HCT116 (cell line): ENCODE results near the gene PRKG1. TPM values are rescaled to one million over a fixed set of nuclear protein-coding genes. Genes with fewer than 3 reads are reported as not detected.

Experiments used
- ATAC-seq: fragments of 200-7000 bp; cut with Tn5 transposase; 2 replicates; pipeline ENCODE4 v1.9.1; 2020; ENCODE audit warnings: mild to moderate bottlenecking, moderate library complexity
- BruUV-seq: library from RNA; stranded (reverse); fragments of 400-500 nt; replicated peaks from 2 replicates; lab custom pipeline; 2021; lab: Mats Ljungman, UMichigan
- CTCF ChIA-PET: fragments of 300-600 bp; sonication (Branson Sonifier 250); formaldehyde crosslinking; loops from one replicate; lab custom pipeline; 2021; ENCODE audit warnings: antibody characterized with exemption; lab: Charles Lee
- POLR2A ChIA-PET: fragments of 300-600, 350-600 bp; sonication (Branson Sonifier 250); formaldehyde crosslinking; loops from one replicate; lab custom pipeline; 2021; ENCODE audit warnings: antibody characterized with exemption; lab: Charles Lee
- RAD21 ChIA-PET, 2 experiments: fragments of 300-600 bp; sonication (Branson Sonifier 250); formaldehyde crosslinking; loops; one replicate each; lab custom pipeline; 2023; ENCODE audit warnings: low total read pairs in 2 of 2; ENCODE audit not compliant: uncharacterized antibody in 2 of 2, unreplicated experiment in 2 of 2, low non-redundant PET in 1 of 2; lab: Charles Lee
- DNase-seq: peaks from one replicate; pipeline ENCODE4 v3.0.0-alpha.2; 2010; ENCODE audit warnings: low read depth, low spot score
- H2AFZ ChIP-seq: fragments of 200-600 bp; shearing (Covaris generic), sonication (generic); 2 replicates; pipeline ENCODE4 v1.6.1; 2017; ENCODE audit warnings: low read depth, mixed run types, mixed read lengths, antibody characterized with exemption, low read length; ENCODE audit not compliant: poor library complexity, severe bottlenecking
- H3K27ac ChIP-seq: 2 replicates; pipeline ENCODE4 v1.5.1; 2012; ENCODE audit warnings: low read depth, low read length
- H3K27me3 ChIP-seq: fragments of 200-600 bp; sonication (generic); 2 replicates; pipeline ENCODE4 v1.6.1; 2016; ENCODE audit warnings: mixed run types, low read length, mixed read lengths; ENCODE audit not compliant: insufficient read depth
- H3K36me3 ChIP-seq, 2 experiments: fragments of 200-500 bp in 1 of 2; fragments of 200-600 bp in 1 of 2; sonication (Bioruptor generic) in 1 of 2; sonication (generic) in 1 of 2; 2 replicates each; pipeline versions ENCODE4 v1.5.1 to v1.6.1; 2014 to 2016; ENCODE audit warnings: low read length in 2 of 2, inconsistent platforms in 1 of 2, mixed read lengths in 1 of 2, mixed run types in 1 of 2; ENCODE audit not compliant: insufficient read depth in 2 of 2, control insufficient read depth in 1 of 2
- H3K4me1 ChIP-seq, 2 experiments: fragments of 200-600 bp in 1 of 2; sonication (generic) in 1 of 2; 2 replicates each; pipeline versions ENCODE4 v1.5.1 to v1.6.1; 2012 to 2017; ENCODE audit warnings: low read length in 2 of 2, inconsistent platforms in 1 of 2, mild to moderate bottlenecking in 1 of 2, mixed read lengths in 1 of 2, mixed run types in 1 of 2, moderate library complexity in 1 of 2; ENCODE audit not compliant: insufficient read depth in 2 of 2, control insufficient read depth in 1 of 2
- H3K4me2 ChIP-seq: fragments of 200-600 bp; sonication (generic); 2 replicates; pipeline ENCODE4 v1.6.1; 2017; ENCODE audit warnings: mixed run types, low read length, mixed read lengths
- H3K4me3 ChIP-seq, 2 experiments: fragments of 200-600 bp in 1 of 2; sonication (generic) in 1 of 2; replicated peaks in 1 of 2; 2 replicates each; pipeline ENCODE4 v1.5.1; 2011 to 2016; ENCODE audit warnings: low read length in 2 of 2, control low read depth in 1 of 2, low read depth in 1 of 2, mild to moderate bottlenecking in 1 of 2, mixed read lengths in 1 of 2, mixed run types in 1 of 2
- H3K79me2 ChIP-seq: fragments of 200-600 bp; sonication (generic); 2 replicates; pipeline ENCODE4 v1.6.1; 2017; ENCODE audit warnings: mild to moderate bottlenecking, mixed run types, low read length, moderate library complexity, mixed read lengths; ENCODE audit not compliant: insufficient read depth
- H3K9ac ChIP-seq: fragments of 200-600 bp; sonication (generic); 2 replicates; pipeline ENCODE4 v1.6.1; 2016; ENCODE audit warnings: low read length, mixed read lengths
- H3K9me2 ChIP-seq: fragments of 200-600 bp; sonication (generic), shearing (Covaris generic); 2 replicates; pipeline ENCODE4 v1.6.1; 2017; ENCODE audit warnings: mixed run types, mild to moderate bottlenecking, moderate library complexity; ENCODE audit not compliant: insufficient read depth
- H3K9me3 ChIP-seq, 2 experiments: fragments of 200-500 bp in 1 of 2; fragments of 200-600 bp in 1 of 2; sonication (Bioruptor generic) in 1 of 2; sonication (generic) in 1 of 2; 2 replicates each; pipeline ENCODE4 v1.6.1; 2014 to 2017; ENCODE audit warnings: low read length in 2 of 2, mixed read lengths in 2 of 2, inconsistent platforms in 1 of 2, low read depth in 1 of 2, mild to moderate bottlenecking in 1 of 2, mixed run types in 1 of 2, moderate library complexity in 1 of 2; ENCODE audit not compliant: control insufficient read depth in 1 of 2, insufficient read depth in 1 of 2
- H4K20me1 ChIP-seq: fragments of 200-600 bp; sonication (generic), shearing (Covaris generic); 2 replicates; pipeline ENCODE4 v1.6.1; 2017; ENCODE audit warnings: mixed run types, mild to moderate bottlenecking, moderate library complexity; ENCODE audit not compliant: insufficient read depth
- ATF3 ChIP-seq: IDR thresholded peaks from 2 replicates; pipeline ENCODE4 v1.6.1; 2012
- CBX3 ChIP-seq: IDR thresholded peaks from 2 replicates; pipeline ENCODE4 v1.6.1; 2012; ENCODE audit warnings: low read depth
- CEBPB ChIP-seq: IDR thresholded peaks from 2 replicates; pipeline ENCODE4 v1.6.1; 2012; ENCODE audit warnings: low read depth
- CTCF ChIP-seq, 3 experiments: fragments of 200-600 bp in 1 of 3; sonication (generic) in 1 of 3; IDR thresholded peaks in 2 of 3; conservative IDR thresholded peaks in 1 of 3; 2 replicates each; pipeline ENCODE4 v1.5.1; 2012 to 2017; ENCODE audit warnings: low read depth in 2 of 3, low read length in 2 of 3, antibody characterized with exemption in 1 of 3, borderline replicate concordance in 1 of 3, control low read depth in 1 of 3, mild to moderate bottlenecking in 1 of 3, mixed read lengths in 1 of 3, mixed run types in 1 of 3, moderate library complexity in 1 of 3; ENCODE audit not compliant: insufficient read depth in 1 of 3
- EGR1 ChIP-seq: IDR thresholded peaks from 2 replicates; pipeline ENCODE4 v1.6.1; 2012; ENCODE audit warnings: low read depth
- ELF1 ChIP-seq: IDR thresholded peaks from 2 replicates; pipeline ENCODE4 v1.6.1; 2012; ENCODE audit warnings: low read depth, borderline replicate concordance
- JUND ChIP-seq: IDR thresholded peaks from 2 replicates; pipeline ENCODE4 v1.6.1; 2012
- MAX ChIP-seq: IDR thresholded peaks from 2 replicates; pipeline ENCODE4 v1.6.1; 2012
- POLR2A ChIP-seq: IDR thresholded peaks from 2 replicates; pipeline ENCODE4 v1.7.0; 2011; ENCODE audit warnings: borderline replicate concordance; ENCODE audit not compliant: insufficient read depth, insufficient read length; ENCODE audit errors: extremely low read depth
- POLR2AphosphoS5 ChIP-seq: IDR thresholded peaks from 2 replicates; pipeline ENCODE4 v1.6.1; 2011; ENCODE audit warnings: mild to moderate bottlenecking, low read depth, low read length, moderate library complexity
- SIN3A ChIP-seq: IDR thresholded peaks from 2 replicates; pipeline ENCODE4 v1.6.1; 2012; ENCODE audit warnings: low read depth
- SP1 ChIP-seq: IDR thresholded peaks from 2 replicates; pipeline ENCODE4 v1.6.1; 2012; ENCODE audit warnings: low read depth
- SRF ChIP-seq: IDR thresholded peaks from 2 replicates; pipeline ENCODE4 v1.6.1; 2012; ENCODE audit warnings: low read depth
- YY1 ChIP-seq: IDR thresholded peaks from 2 replicates; pipeline ENCODE4 v1.6.1; 2011; ENCODE audit warnings: low read length, low read depth, moderate library complexity, mild to moderate bottlenecking; ENCODE audit not compliant: insufficient replicate concordance; ENCODE audit errors: extremely low read depth
- ZBTB33 ChIP-seq: IDR thresholded peaks from 2 replicates; pipeline ENCODE4 v1.6.1; 2011; ENCODE audit warnings: mild to moderate bottlenecking, low read length, moderate library complexity; ENCODE audit not compliant: insufficient replicate concordance; ENCODE audit errors: extremely low read depth
- ZFX ChIP-seq: fragments of 450-650 bp; IDR thresholded peaks from 2 replicates; pipeline ENCODE4 v1.6.1; 2017
- ZNF274 ChIP-seq: fragments of 200-500 bp; sonication (Bioruptor generic); IDR thresholded peaks from 2 replicates; pipeline ENCODE4 v1.6.1; 2014; ENCODE audit warnings: mild to moderate bottlenecking, low read depth, low read length, inconsistent platforms
- intact Hi-C: fragments of 100-400 bp; cut with micrococcal nuclease; formaldehyde crosslinking; loops from 2 replicates; pipeline ENCODE4 v1.10.0; 2022
- total RNA-seq: library from RNA; stranded (reverse); gene quantifications from one replicate; pipeline ENCODE4 v1.2.1, GENCODE V29; 2021; ENCODE audit not compliant: unreplicated experiment

The PRKG1 gene
- total RNA-seq, 1 experiment from 2014 or later, result 1.4 TPM

- TF ChIP-seq ZBTB33 (no peak), ELF1 (no peak), YY1 (no peak), CEBPB (no peak), MAX (no peak), POLR2A (no peak)
- TF ChIP-seq, all 23 proteins: peak for 0
These were observed 689.5 kb downstream of the PRKG1 start (continued) for GRCh38 chr10:51763746-51764145.

- intact Hi-C loops, result no loop called here
- POLR2A ChIA-PET, result no interaction called here
- no peak for DNase-seq
These were observed 691.1 kb downstream of the PRKG1 start for GRCh38 chr10:51765284-51765971.

More at GRCh38 chr10:51765284-51765971, 691.1 kb downstream of the PRKG1 start:
- H3K79me2 ChIP-seq, result no peaks in the 10 kb centered on the region
- no peaks in the 10 kb centered on the region for H3K4me1 ChIP-seq
- no TSS peak for BruUV-seq
- no peak overlapping the region for H3K27ac ChIP-seq
- no peak overlapping the region for H3K4me3 ChIP-seq
- TF ChIP-seq ZNF274 (no peak), SRF (no peak), SIN3A (no peak), ELF1 (no peak), YY1 (no peak), EGR1 (no peak), SP1 (no peak), JUND (no peak), MAX (no peak), POLR2AphosphoS5 (no peak), CBX3 (no peak), CTCF (IDR thresholded peaks at IDR 0.05 in 2 of 3, conservative IDR thresholded peaks at IDR 0.05 in 1 of 3; ENCODE audit: borderline replicate concordance in 1 of 3, insufficient read depth in 1 of 3, low read depth in 2 of 3, low read length in 2 of 3) (no peak), ATF3 (no peak), ZFX (no peak)
- H3K36me3 ChIP-seq, result no peaks in the 10 kb centered on the region
- ATAC-seq, result no peak
- no peak overlapping the region for H2AFZ ChIP-seq
- no peaks in the 10 kb centered on the region for H3K27me3 ChIP-seq
- ChIA-PET RAD21 (no interaction called here), CTCF (no interaction called here)
- no peak overlapping the region for H3K9ac ChIP-seq
- no peak overlapping the region for H3K4me2 ChIP-seq
- H3K9me2 ChIP-seq, result no peaks in the 10 kb centered on the region
- no peaks in the 10 kb centered on the region for H3K9me3 ChIP-seq
- H4K20me1 ChIP-seq, result no peaks in the 10 kb centered on the region
